Inflammatory macrophage (primary cell): ENCODE data around the gene PDS5B.
"Not testable (repeated sequence)": the region's sequence is repeated elsewhere in the genome, so short reads cannot be mapped to it uniquely, and the experiment has no call there.

Experiments used
- DNase-seq, 2 donors: peaks; one replicate each; pipeline ENCODE4 v3.0.0-alpha.2; 2020 to 2022
- total RNA-seq, 18 experiments: gene quantifications; one replicate each; lab custom pipeline; 2026; ENCODE audit warnings: mixed read lengths in 6 of 18, inconsistent platforms in 2 of 18; lab: John Stamatoyannopoulos, UW

Gene PDS5B, protein sequence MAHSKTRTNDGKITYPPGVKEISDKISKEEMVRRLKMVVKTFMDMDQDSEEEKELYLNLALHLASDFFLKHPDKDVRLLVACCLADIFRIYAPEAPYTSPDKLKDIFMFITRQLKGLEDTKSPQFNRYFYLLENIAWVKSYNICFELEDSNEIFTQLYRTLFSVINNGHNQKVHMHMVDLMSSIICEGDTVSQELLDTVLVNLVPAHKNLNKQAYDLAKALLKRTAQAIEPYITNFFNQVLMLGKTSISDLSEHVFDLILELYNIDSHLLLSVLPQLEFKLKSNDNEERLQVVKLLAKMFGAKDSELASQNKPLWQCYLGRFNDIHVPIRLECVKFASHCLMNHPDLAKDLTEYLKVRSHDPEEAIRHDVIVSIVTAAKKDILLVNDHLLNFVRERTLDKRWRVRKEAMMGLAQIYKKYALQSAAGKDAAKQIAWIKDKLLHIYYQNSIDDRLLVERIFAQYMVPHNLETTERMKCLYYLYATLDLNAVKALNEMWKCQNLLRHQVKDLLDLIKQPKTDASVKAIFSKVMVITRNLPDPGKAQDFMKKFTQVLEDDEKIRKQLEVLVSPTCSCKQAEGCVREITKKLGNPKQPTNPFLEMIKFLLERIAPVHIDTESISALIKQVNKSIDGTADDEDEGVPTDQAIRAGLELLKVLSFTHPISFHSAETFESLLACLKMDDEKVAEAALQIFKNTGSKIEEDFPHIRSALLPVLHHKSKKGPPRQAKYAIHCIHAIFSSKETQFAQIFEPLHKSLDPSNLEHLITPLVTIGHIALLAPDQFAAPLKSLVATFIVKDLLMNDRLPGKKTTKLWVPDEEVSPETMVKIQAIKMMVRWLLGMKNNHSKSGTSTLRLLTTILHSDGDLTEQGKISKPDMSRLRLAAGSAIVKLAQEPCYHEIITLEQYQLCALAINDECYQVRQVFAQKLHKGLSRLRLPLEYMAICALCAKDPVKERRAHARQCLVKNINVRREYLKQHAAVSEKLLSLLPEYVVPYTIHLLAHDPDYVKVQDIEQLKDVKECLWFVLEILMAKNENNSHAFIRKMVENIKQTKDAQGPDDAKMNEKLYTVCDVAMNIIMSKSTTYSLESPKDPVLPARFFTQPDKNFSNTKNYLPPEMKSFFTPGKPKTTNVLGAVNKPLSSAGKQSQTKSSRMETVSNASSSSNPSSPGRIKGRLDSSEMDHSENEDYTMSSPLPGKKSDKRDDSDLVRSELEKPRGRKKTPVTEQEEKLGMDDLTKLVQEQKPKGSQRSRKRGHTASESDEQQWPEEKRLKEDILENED (N-terminal part only)
- total RNA-seq, result 9.1 to 65.9 (median 29.5) reads per million in 18 experiments

GRCh38 chr13:32586080-32586900 is at the start of gene PDS5B:
Gene PDS5B (plus strand): TSS chr13:32586452. CDS start chr13:32648773, 62,321 bp downstream.
- DNase-seq, result peak; percentile 96

DNA sequence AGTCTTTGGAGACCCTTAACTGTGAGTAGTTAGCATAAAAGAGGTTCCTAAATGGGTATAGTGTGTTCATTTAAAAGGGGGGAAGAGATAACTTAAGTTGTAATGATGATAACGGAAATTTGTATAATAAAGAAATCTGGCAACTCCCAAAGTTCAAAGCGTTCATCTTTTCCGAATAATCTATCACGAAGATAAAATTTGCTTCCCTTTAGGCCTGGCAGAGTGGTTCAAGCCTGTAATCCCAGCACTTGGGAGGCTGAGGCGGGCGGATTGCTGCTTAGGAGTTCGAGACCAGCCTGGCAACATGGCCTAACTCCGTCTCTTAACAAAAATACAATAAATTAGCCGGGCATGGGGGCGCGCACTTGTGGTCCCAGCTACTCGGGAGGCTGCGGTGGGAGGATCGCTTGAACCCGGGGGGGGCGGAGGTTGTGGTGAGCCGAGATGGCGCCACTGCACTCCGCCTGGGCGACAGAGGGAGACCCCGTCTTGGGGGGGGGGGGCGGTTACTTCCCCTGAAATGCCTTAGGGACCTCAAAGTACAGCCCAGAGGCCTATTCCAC is 48.6 kb upstream of the PDS5B start:
- DNase-seq, result no peak

- peak; percentile 76 to 85 for DNase-seq
Measured at GRCh38 chr13:32538143-32538620, 48.1 kb upstream of the PDS5B start.

DNA sequence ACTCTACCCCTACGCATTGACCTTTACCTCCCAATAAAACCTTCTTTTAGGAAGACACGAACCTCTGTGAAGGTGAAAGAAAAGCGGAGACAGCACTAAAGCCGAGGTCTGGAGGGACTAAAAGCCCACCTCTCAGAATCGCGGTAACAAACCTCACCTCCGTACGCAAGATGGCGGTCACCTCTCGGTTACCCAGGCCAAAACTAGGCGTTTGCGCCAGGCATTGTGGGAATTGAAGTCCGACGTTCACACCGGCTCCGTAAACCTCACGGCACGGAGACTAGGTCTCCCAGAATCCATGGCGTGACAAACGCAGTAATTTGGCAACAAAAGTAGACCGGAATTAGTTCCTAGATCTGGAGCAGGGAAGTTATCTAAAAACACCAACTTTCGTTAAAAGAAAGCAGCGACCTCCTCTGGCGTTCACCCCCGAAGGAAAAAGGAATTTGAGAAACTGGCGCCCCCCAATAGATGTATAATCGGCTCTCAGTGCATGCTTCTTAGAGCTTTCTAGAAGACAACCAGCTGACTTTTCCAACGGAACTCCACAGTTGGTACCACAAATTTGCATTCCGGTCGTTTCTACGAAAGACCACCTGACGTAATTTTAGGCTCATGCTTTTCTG is 47.5 kb upstream of the PDS5B start, which contains the start of gene N4BP2L2:
Gene N4BP2L2, minus strand, starts transcription at position 175 of the 626 bp plus-strand sequence. CDS start 1,768 bp downstream, outside the sequence.
- DNase-seq, result peak; percentile 98

DNA sequence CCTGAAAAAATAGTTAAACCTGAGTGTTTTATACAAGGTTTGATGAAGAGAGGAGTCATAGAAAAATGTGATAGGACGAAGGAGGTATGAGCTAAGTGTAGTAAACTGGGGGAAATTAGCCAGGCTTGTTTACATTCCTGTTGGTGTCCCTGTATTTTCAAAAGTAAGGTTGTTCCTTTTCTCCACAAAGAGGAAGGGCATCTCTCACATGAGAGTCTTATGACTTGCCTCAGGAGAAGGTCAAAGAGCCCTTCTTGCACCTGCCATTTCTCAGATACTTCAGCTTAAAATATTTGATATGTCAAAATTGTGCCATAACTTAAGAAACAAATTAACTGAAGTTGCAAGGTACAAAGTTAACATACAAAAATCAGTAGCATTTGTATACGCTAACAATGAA is 44.0 kb upstream of the PDS5B start:
- peak; percentile 45 to 64 for DNase-seq

DNA sequence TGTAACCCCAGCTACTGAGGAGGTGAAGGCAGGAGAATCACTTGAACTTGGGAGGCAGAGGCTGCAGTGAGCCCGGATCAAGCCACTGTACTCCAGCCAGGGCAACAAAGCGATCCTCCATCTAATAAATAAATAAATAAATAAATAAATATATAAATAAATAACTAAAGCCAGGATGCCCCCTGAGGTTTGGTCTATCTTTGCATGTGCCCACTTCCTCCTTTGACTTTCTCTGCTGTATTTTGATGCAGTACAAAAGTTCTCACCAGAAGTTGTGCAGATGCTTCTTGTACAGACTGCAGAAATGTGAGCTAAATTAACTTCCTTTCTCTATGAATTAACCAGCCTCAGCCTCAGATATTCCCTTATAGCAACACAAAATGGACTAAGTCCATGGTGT is 41.2 kb upstream of the PDS5B start:
- no peak for DNase-seq

GRCh38 chr13:32548837-32549236 is 37.4 kb upstream of the PDS5B start:
- peak; percentile 55 to 82 for DNase-seq

- DNase-seq, result peak in 1 of 2 donors; percentile 7
Measured at GRCh38 chr13:32549788-32550187, 36.5 kb upstream of the PDS5B start.

DNA sequence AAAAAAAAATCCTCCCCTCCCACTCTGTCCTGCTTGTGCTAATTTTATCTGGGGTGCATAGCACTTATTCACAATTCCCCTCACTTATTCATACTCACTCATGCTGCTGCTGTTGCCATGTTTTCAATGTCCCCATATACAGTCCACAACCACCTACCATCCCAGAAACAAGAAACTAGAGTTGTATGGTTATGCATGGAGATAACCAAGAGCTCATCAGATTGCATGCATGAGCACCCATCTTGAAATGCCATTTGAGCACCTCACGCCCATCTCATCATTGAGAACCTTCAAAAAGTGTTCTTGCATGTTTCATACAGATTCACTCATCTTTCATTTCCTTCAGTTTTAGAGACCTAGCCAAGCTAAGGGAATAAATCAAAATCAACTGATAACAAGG is 32.5 kb upstream of the PDS5B start:
- no peak for DNase-seq

- DNase-seq, result no peak
Measured at GRCh38 chr13:32555613-32556012, 30.6 kb upstream of the PDS5B start.

DNA sequence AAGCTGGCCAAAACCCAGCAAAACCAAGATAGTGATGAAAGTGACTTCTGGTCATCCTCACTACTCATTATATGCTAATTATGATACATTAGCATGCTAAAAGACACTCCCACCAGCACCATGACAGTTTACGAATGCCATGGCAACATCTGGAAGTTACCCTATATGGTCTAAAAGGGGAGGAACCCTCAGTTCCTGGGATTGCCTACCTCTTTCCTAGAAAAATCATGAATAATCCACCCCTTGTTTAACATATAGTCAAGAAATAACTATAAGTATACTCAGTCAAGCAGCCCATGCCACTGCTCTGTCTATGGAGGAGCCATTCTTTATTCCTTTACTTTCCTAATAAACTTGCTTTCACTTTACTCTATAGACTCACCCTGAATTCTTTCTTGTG is 25.4 kb upstream of the PDS5B start:
- DNase-seq, result not testable (repeated sequence)

DNA sequence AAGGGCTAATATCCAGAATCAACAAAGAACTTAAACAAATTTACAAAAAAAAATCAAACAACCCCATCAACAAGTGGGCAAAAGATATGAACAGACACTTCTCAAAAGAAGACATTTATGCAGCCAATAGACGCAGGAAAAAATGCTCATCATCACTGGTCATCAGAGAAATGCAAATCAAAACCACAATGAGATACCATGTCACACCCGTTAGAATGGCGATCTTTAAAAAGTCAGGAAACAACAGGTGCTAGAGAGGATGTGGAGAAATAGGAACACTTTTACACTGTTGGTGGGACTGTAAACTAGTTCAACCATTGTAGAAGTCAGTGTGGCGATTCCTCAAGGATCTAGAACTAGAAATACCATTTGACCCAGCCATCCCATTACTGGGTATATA is 10.6 kb upstream of the PDS5B start:
- DNase-seq, result not testable (repeated sequence)

DNA sequence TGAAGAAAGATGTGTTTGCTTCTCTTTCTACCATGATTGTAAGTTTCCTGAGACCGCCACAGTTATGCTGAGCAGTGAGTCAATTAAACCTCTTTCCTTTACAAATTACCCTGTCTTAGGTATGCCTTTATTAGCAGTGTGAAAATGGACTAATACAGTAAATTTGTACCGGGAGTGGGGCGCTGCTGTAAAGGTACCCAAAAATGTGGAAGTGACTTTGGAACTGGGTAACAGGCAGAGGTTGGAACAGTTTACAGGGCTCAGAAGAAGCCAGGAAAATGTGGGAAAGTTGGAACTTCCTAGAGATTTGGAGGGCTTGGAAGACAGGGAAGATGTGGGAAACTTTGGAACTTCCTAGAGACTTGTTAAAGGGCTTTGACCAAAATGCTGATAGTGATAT is 9.2 kb upstream of the PDS5B start:
- DNase-seq, result no peak

DNA sequence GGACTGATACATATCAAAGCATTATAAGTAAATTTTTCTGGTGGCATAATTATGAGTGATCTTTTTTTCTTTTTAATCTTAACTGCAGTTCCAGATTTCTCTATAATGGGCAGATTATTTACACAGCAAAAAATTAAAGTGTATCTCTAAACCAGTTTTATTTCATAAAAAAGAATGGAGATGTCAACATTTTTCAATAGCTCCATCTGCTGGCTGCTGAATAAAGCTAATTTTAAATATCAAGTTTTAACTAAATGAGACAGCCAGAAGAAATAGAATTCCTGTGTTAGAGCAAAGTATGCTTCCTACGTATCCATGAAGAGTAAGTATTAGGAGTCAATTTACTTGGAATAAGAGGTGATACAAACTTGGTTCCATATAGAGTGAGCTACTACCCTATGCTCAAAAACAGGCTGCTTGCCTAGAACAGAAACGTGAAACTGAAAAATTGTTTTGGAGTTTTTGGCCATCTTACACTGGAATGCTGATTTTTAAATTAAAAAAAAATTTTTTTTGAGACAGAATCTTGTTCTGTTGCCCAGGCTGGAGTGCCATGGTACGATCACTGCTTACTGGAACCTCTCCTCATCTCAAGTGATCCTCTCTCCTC is 5.0 kb upstream of the PDS5B start:
- peak in 1 of 2 donors; percentile 46 for DNase-seq

DNA sequence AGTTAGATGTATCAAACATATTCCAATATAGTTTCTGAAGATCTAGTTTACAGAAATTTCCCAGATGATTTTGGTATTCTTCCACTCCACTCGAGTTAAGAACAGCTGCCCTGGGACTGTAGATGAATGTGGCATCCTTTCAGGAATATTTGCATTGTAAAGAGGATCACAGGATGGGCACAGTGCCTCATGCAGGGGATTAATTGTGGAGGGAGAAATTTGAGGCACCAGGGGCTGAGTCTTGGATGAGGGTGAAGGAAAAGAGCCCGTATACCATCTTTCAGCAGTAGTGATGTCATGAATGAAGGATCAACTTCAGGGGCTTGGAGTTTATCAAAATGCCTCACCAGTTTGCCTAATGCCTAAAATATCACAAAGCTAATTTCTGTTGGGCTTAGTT is 4.0 kb upstream of the PDS5B start:
- no peak for DNase-seq

DNA sequence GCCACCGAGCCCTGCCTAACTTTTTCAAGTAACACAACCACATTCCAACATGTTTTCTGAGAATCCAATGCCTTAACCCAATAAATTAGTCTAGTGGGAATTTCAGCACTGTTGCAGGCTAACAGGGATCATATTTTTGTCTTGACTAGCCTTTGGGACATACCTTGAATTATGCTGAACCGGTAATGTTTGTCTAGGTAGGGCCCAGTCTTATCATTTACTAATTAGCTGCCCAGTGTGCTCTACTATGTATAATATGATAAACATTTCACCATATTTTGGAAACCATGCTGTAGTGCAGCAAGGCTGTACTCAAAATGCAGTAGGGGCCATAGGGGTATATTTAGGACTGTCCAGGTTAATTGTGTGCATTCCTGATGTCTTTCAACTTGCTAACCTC is 3.3 kb upstream of the PDS5B start:
- no peak for DNase-seq

DNA sequence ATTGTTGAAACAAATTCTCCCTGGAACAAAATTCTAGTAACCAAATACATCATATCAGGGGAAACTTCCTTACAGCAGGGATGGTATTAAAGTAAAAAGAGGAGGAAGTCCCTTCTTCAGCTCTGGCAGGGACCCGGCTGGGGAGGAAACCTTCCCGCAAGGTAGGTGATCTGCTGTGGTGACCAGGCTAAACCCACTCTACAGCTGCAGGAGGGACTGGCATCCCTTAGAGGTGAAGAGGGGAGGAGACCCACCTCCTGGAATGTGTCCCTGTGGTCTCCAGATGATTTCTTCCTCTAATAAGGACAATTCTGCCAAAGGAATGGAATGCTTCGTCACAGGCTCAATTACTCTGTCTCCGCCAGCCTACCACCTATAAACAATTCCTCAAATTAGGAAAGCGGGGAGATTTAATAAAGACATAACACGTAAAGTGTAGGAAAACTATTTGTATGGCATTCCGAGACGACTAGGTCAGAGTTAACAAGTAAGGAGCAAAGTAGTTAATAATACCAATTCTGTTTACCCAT is 637 bp upstream of the PDS5B start:
- DNase-seq, result no peak

GRCh38 chr13:32587011-32587810 is 959 bp downstream of the PDS5B start:
- peak; percentile 51 to 54 for DNase-seq

DNA sequence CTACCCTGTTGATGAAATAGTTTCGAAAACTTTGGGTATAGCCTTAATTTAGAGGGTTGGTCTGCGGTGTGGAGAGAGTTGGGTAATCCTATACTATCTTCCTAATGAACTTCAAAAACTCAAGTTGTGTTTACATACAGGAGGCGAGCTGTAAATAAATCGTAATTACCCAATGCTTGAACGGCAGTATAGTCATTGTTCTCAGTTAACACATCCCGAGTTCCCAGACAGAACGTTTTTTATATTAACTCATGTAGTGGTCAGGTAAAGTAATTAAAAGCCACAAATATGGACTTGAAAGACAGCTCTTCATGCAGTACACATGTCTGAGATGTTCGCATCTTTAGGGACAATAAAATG is 1.5 kb downstream of the PDS5B start:
- no peak for DNase-seq
